Measurements from ENCODE around the gene AP3D1. TPM values are rescaled to one million over a fixed set of nuclear protein-coding genes. Genes with fewer than 3 reads are reported as not detected.

The AP3D1 gene
- total RNA-seq, 1 donor from 2014 or later, result 109 TPM

- TF ChIP-seq CTCF (IDR thresholded peaks at IDR 0.05), result no peak
- no peak overlapping the region for H3K27ac ChIP-seq
- no peak for DNase-seq
- no peaks in the 10 kb centered on the region for H3K9me3 ChIP-seq
- H3K27me3 ChIP-seq, result no peaks in the 10 kb centered on the region
- no peak for ATAC-seq
- intact Hi-C loops (cut with DNase I), result no loop called here
- no peak overlapping the region for H3K4me3 ChIP-seq
- peaks cover 100% of the 10 kb centered on the region for H3K36me3 ChIP-seq
- no peaks in the 10 kb centered on the region for H3K4me1 ChIP-seq
These were observed 39.5 kb downstream of the AP3D1 start for GRCh38 chr19:2111886-2112285.

DNA sequence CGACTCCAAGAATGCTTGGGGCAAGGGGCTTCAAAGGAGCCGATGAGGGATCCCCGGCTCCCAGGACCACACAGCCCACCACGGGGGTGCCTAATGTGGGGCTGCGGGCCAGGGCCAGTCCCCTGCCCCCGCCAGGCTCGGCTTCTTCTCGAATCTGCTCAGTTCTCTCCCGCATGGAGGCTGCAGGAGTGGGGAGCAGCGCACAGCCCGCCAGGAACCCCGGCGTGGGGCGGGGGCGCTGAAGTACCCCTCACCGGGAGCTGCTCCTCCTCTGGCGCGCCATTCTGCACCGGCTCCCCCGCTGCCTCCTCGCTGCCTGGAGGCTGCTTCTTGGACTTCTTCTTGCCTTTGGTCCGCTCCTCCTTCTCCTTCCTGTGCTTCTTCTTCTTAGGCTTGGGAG lies 39.9 kb downstream of the AP3D1 start:
- Histone ChIP-seq H3K9me3 (no peaks in the 10 kb centered on the region), H3K4me1 (no peaks in the 10 kb centered on the region), H3K27me3 (no peaks in the 10 kb centered on the region), H3K36me3 (peaks cover 100% of the 10 kb centered on the region), H3K4me3 (no peak overlapping the region), H3K27ac (no peak overlapping the region)
- no peak for TF ChIP-seq CTCF (IDR thresholded peaks at IDR 0.05)
- intact Hi-C loops (cut with DNase I), result no loop called here
- no peak for ATAC-seq
- no peak for DNase-seq

GRCh38 chr19:2110822-2111221 lies 40.5 kb downstream of the AP3D1 start:
- no peak overlapping the region for H3K27ac ChIP-seq
- H3K9me3 ChIP-seq, result no peaks in the 10 kb centered on the region
- H3K4me3 ChIP-seq, result no peak overlapping the region
- peaks cover 100% of the 10 kb centered on the region for H3K36me3 ChIP-seq
- DNase-seq, result no peak
- TF ChIP-seq CTCF (IDR thresholded peaks at IDR 0.05), result no peak
- no peaks in the 10 kb centered on the region for H3K27me3 ChIP-seq
- intact Hi-C loops (cut with DNase I), result no loop called here
- no peak for ATAC-seq
- H3K4me1 ChIP-seq, result no peaks in the 10 kb centered on the region

- H3K9me3 ChIP-seq, result no peaks in the 10 kb centered on the region
- H3K4me3 ChIP-seq, result no peak overlapping the region
- no peaks in the 10 kb centered on the region for H3K4me1 ChIP-seq
- H3K27ac ChIP-seq, result no peak overlapping the region
- DNase-seq, result no peak
- TF ChIP-seq CTCF (IDR thresholded peaks at IDR 0.05), result no peak
- ATAC-seq, result peak; percentile 14
- peaks cover 96% of the 10 kb centered on the region for H3K36me3 ChIP-seq
- intact Hi-C loops (cut with DNase I), result no loop called here
- no peaks in the 10 kb centered on the region for H3K27me3 ChIP-seq
These were observed 42.1 kb downstream of the AP3D1 start for GRCh38 chr19:2109046-2109864.

DNA sequence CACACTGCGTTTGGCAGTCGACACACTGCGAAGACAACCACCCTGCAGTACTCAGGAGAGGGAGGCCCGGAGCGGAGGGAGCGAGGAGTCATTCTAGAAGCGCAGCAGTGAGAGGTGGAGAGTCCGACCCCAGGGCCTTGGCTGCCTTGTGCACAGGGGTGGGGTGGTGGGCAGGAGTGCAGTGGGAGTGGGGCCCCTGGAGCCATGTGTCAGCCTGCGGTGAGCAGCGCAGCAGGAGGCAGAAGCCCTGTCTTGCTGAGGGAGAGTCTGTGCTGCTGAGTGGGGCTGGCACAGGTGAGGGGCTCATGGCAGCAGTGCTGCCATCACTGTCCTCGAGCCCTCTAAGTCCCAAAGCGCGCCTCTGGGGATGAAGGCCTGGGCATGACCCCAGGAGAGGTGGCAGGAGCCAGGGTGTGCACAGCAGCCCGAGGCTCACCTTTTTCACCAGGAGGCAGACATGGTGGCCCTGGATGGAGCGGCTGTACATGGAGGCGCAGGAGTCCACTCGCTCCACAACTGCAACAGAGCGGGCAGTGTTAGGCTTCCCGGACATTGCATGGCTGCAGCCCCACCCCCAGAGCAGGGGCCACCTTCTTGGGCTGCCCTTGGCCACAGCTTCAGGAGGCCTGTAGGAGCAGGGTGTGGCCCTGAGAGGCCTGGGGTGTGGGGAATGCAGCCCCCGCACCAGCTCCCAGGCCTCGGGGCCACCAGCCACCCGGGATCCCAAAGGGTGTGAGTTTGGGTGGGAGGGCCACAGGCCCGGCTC lies 42.9 kb downstream of the AP3D1 start:
- Histone ChIP-seq H3K27ac (no peak overlapping the region), H3K9me3 (no peaks in the 10 kb centered on the region), H3K4me3 (no peak overlapping the region), H3K36me3 (peaks cover 88% of the 10 kb centered on the region), H3K27me3 (no peaks in the 10 kb centered on the region), H3K4me1 (no peaks in the 10 kb centered on the region)
- TF ChIP-seq CTCF (IDR thresholded peaks at IDR 0.05), result no peak
- intact Hi-C loops (cut with DNase I), result no loop called here
- DNase-seq (no peak), ATAC-seq (no peak)

Data from upper lobe of right lung (tissue), 1 donor.